Activated CD4-positive, alpha-beta T cell treated with anti-CD3 and anti-CD28 coated beads, Interleukin-2, amount 10 ng/mL, durations not matched to agents 24 days and 14 days (primary cell): ENCODE data around the gene UST. TPM values are rescaled to one million over a fixed set of nuclear protein-coding genes. Genes with fewer than 3 reads are reported as not detected.

Experiments
- DNase-seq: peaks from one replicate; pipeline ENCODE4 v3.0.0; 2022
- H3K27ac Mint-ChIP-seq: one replicate; pipeline ENCODE4 v1.8.0; 2022; ENCODE audit warnings: mild to moderate bottlenecking, mixed read lengths
- H3K27me3 Mint-ChIP-seq: one replicate; pipeline ENCODE4 v1.8.0; 2022; ENCODE audit warnings: mixed read lengths
- H3K36me3 Mint-ChIP-seq: one replicate; pipeline ENCODE4 v1.8.0; 2022; ENCODE audit warnings: low read depth, mild to moderate bottlenecking, mixed read lengths
- H3K4me1 Mint-ChIP-seq: one replicate; pipeline ENCODE4 v1.8.0; 2021; ENCODE audit warnings: mixed read lengths
- H3K4me3 Mint-ChIP-seq: one replicate; pipeline ENCODE4 v1.8.0; 2022; ENCODE audit warnings: mild to moderate bottlenecking, moderate library complexity, mixed read lengths
- H3K9me3 Mint-ChIP-seq: one replicate; pipeline ENCODE4 v1.8.0; 2021; ENCODE audit warnings: mixed read lengths
- intact Hi-C: fragments of 100-400 bp; cut with micrococcal nuclease; formaldehyde crosslinking; loops from one replicate; pipeline ENCODE4 v1.15.1; 2023
- total RNA-seq: library from RNA; stranded (reverse); gene quantifications from 2 replicates; pipeline ENCODE4 v1.2.3, GENCODE V29; 2022

UST gene
- total RNA-seq, 1 donor from 2014 or later = 0.70 TPM

GRCh38 chr6:149076355-149076734 is 329.5 kb downstream of the UST start:
- no peak overlapping the region for H3K4me3 Mint-ChIP-seq
- peak overlapping the region; percentile 87 for H3K27ac Mint-ChIP-seq
- H3K36me3 Mint-ChIP-seq = peaks cover 27% of the 10 kb centered on the region
- peaks cover 6% of the 10 kb centered on the region for H3K9me3 Mint-ChIP-seq
- intact Hi-C loops = loop anchor here (2.0 to 5.0 kb wide), 2 partner anchors 242 to 421 kb away; no protein-coding TSS in a partner anchor
- H3K4me1 Mint-ChIP-seq = peaks cover 51% of the 10 kb centered on the region
- H3K27me3 Mint-ChIP-seq = no peaks in the 10 kb centered on the region
- DNase-seq = no peak

- Mint-ChIP-seq H3K27ac (peak overlapping the region; percentile 93), H3K4me1 (peaks cover 57% of the 10 kb centered on the region), H3K36me3 (peaks cover 22% of the 10 kb centered on the region), H3K9me3 (no peaks in the 10 kb centered on the region), H3K27me3 (no peaks in the 10 kb centered on the region), H3K4me3 (peak overlapping the region; percentile 61)
- DNase-seq = peak; percentile 76
- intact Hi-C loops = loop anchor here (1.0 to 5.0 kb wide), 5 partner anchors 17 to 420 kb away; no protein-coding TSS in a partner anchor
These were observed 330.4 kb downstream of the UST start for GRCh38 chr6:149077208-149077607.

GRCh38 chr6:149078211-149078782 is 331.5 kb downstream of the UST start:
- peak; percentile 52 for DNase-seq
- H3K27ac Mint-ChIP-seq = peak overlapping the region; percentile 93
- H3K27me3 Mint-ChIP-seq = no peaks in the 10 kb centered on the region
- H3K4me3 Mint-ChIP-seq = no peak overlapping the region
- peaks cover 19% of the 10 kb centered on the region for H3K36me3 Mint-ChIP-seq
- intact Hi-C loops = loop anchor here (5.0 kb wide), 1 partner anchor 419 kb away; no protein-coding TSS in a partner anchor
- no peaks in the 10 kb centered on the region for H3K9me3 Mint-ChIP-seq
- peaks cover 66% of the 10 kb centered on the region for H3K4me1 Mint-ChIP-seq

GRCh38 chr6:149079456-149079855 is 332.6 kb downstream of the UST start:
- H3K4me3 Mint-ChIP-seq = no peak overlapping the region
- no peaks in the 10 kb centered on the region for H3K9me3 Mint-ChIP-seq
- H3K4me1 Mint-ChIP-seq = peaks cover 76% of the 10 kb centered on the region
- peak overlapping the region; percentile 77 for H3K27ac Mint-ChIP-seq
- intact Hi-C loops = loop anchor here (5.0 kb wide), 1 partner anchor 418 kb away; no protein-coding TSS in a partner anchor
- H3K27me3 Mint-ChIP-seq = no peaks in the 10 kb centered on the region
- H3K36me3 Mint-ChIP-seq = peaks cover 14% of the 10 kb centered on the region
- DNase-seq = peak; percentile 61

- H3K9me3 Mint-ChIP-seq = no peaks in the 10 kb centered on the region
- H3K27me3 Mint-ChIP-seq = no peaks in the 10 kb centered on the region
- DNase-seq = peak; percentile 56
- H3K4me3 Mint-ChIP-seq = no peak overlapping the region
- peaks cover 14% of the 10 kb centered on the region for H3K36me3 Mint-ChIP-seq
- H3K27ac Mint-ChIP-seq = peak overlapping the region; percentile 77
- peaks cover 79% of the 10 kb centered on the region for H3K4me1 Mint-ChIP-seq
- intact Hi-C loops = loop anchor here (5.0 kb wide), 1 partner anchor 417 kb away; no protein-coding TSS in a partner anchor
These were observed 333.2 kb downstream of the UST start for GRCh38 chr6:149079911-149080491.

GRCh38 chr6:149080511-149080910 is 333.7 kb downstream of the UST start:
- Mint-ChIP-seq H3K9me3 (no peaks in the 10 kb centered on the region), H3K4me3 (no peak overlapping the region), H3K27ac (peak overlapping the region; percentile 42), H3K4me1 (peaks cover 79% of the 10 kb centered on the region), H3K36me3 (peaks cover 13% of the 10 kb centered on the region), H3K27me3 (no peaks in the 10 kb centered on the region)
- intact Hi-C loops = no loop called here
- no peak for DNase-seq

- intact Hi-C loops = no loop called here
- no peaks in the 10 kb centered on the region for H3K27me3 Mint-ChIP-seq
- DNase-seq = peak; percentile 53
- peaks cover 77% of the 10 kb centered on the region for H3K4me1 Mint-ChIP-seq
- H3K4me3 Mint-ChIP-seq = no peak overlapping the region
- H3K36me3 Mint-ChIP-seq = peaks cover 11% of the 10 kb centered on the region
- no peaks in the 10 kb centered on the region for H3K9me3 Mint-ChIP-seq
- peak overlapping the region; percentile 44 for H3K27ac Mint-ChIP-seq
These were observed 334.5 kb downstream of the UST start for GRCh38 chr6:149081281-149081680.

GRCh38 chr6:149082320-149082719 is 335.5 kb downstream of the UST start:
- Mint-ChIP-seq H3K27me3 (no peaks in the 10 kb centered on the region), H3K4me3 (peak overlapping the region; percentile 69), H3K27ac (peak overlapping the region; percentile 92), H3K36me3 (peaks cover 9% of the 10 kb centered on the region), H3K9me3 (no peaks in the 10 kb centered on the region), H3K4me1 (peaks cover 76% of the 10 kb centered on the region)
- intact Hi-C loops = loop anchor here (1.0 to 2.0 kb wide), 7 partner anchors 50 to 434 kb away; no protein-coding TSS in a partner anchor
- DNase-seq = peak; percentile 96

GRCh38 chr6:149084026-149084425 is 337.2 kb downstream of the UST start:
- no peaks in the 10 kb centered on the region for H3K27me3 Mint-ChIP-seq
- no peaks in the 10 kb centered on the region for H3K9me3 Mint-ChIP-seq
- peaks cover 76% of the 10 kb centered on the region for H3K4me1 Mint-ChIP-seq
- H3K4me3 Mint-ChIP-seq = peak overlapping the region; percentile 69
- peaks cover 9% of the 10 kb centered on the region for H3K36me3 Mint-ChIP-seq
- peak; percentile 73 for DNase-seq
- intact Hi-C loops = loop anchor here (2.0 kb wide), 2 partner anchors 39 to 235 kb away; no protein-coding TSS in a partner anchor
- H3K27ac Mint-ChIP-seq = peak overlapping the region; percentile 92

GRCh38 chr6:149084808-149085556 is 338.2 kb downstream of the UST start:
- peak overlapping the region; percentile 69 for H3K4me3 Mint-ChIP-seq
- peaks cover 75% of the 10 kb centered on the region for H3K4me1 Mint-ChIP-seq
- peak; percentile 60 for DNase-seq
- peak overlapping the region; percentile 92 for H3K27ac Mint-ChIP-seq
- intact Hi-C loops = loop anchor here (1.0 to 2.0 kb wide), 4 partner anchors 9 to 234 kb away; no protein-coding TSS in a partner anchor
- no peaks in the 10 kb centered on the region for H3K27me3 Mint-ChIP-seq
- peaks cover 10% of the 10 kb centered on the region for H3K36me3 Mint-ChIP-seq
- H3K9me3 Mint-ChIP-seq = no peaks in the 10 kb centered on the region

- Mint-ChIP-seq H3K4me3 (peak overlapping the region; percentile 69), H3K27me3 (no peaks in the 10 kb centered on the region)
These were observed 338.7 kb downstream of the UST start for GRCh38 chr6:149085557-149085938.

GRCh38 chr6:149086363-149086762 is 339.5 kb downstream of the UST start:
- Mint-ChIP-seq H3K27ac (peak overlapping the region; percentile 92), H3K4me1 (peaks cover 75% of the 10 kb centered on the region), H3K4me3 (peak overlapping the region; percentile 69), H3K9me3 (no peaks in the 10 kb centered on the region), H3K36me3 (peaks cover 10% of the 10 kb centered on the region), H3K27me3 (no peaks in the 10 kb centered on the region)
- DNase-seq = peak; percentile 62
- intact Hi-C loops = no loop called here

More at GRCh38 chr6:149085557-149085938, 338.7 kb downstream of the UST start:
- Mint-ChIP-seq H3K27ac (peak overlapping the region; percentile 92), H3K9me3 (no peaks in the 10 kb centered on the region), H3K4me1 (peaks cover 77% of the 10 kb centered on the region), H3K36me3 (peaks cover 10% of the 10 kb centered on the region)
- DNase-seq = no peak
- intact Hi-C loops = loop anchor here (1.0 to 2.0 kb wide), 4 partner anchors 9 to 233 kb away; no protein-coding TSS in a partner anchor

GRCh38 chr6:149087898-149088297 is 341.1 kb downstream of the UST start:
- no peaks in the 10 kb centered on the region for H3K27me3 Mint-ChIP-seq
- peaks cover 10% of the 10 kb centered on the region for H3K36me3 Mint-ChIP-seq
- intact Hi-C loops = no loop called here
- no peak overlapping the region for H3K4me3 Mint-ChIP-seq
- peak overlapping the region; percentile 12 for H3K27ac Mint-ChIP-seq
- no peaks in the 10 kb centered on the region for H3K9me3 Mint-ChIP-seq
- no peak for DNase-seq
- peaks cover 69% of the 10 kb centered on the region for H3K4me1 Mint-ChIP-seq
